GM23338 (cell line): ENCODE measurements around the gene TRIM37. TPM values are rescaled to one million over a fixed set of nuclear protein-coding genes. Genes with fewer than 3 reads are reported as not detected.

ENCODE experiments used
- ATAC-seq: fragments of 200-7000 bp; cut with Tn5 transposase; 3 replicates; pipeline ENCODE4 v1.9.1; 2020
- DNase-seq: peaks from one replicate; pipeline ENCODE4 v3.0.0-alpha.2; 2015; ENCODE audit warnings: low spot score
- H2AFZ ChIP-seq: fragments of 200-600 bp; sonication (generic); 2 replicates; pipeline ENCODE4 v1.8.0; 2016; ENCODE audit warnings: antibody characterized with exemption, mild to moderate bottlenecking, moderate library complexity
- H3F3A ChIP-seq: fragments of 200-600 bp; sonication (generic); replicated peaks from 2 replicates; pipeline ENCODE4 v1.8.0; 2017; ENCODE audit warnings: antibody characterized with exemption, mixed run types, low read depth
- H3K27ac ChIP-seq: fragments of 200-600 bp; sonication (generic); 2 replicates; pipeline ENCODE4 v1.6.1; 2016; ENCODE audit warnings: low read depth
- H3K27me3 ChIP-seq: fragments of 200-600 bp; sonication (generic); 2 replicates; pipeline ENCODE4 v1.8.0; 2016; ENCODE audit warnings: mild to moderate bottlenecking, mixed run types, moderate library complexity; ENCODE audit not compliant: insufficient read depth
- H3K36me3 ChIP-seq: fragments of 200-600 bp; sonication (generic); 2 replicates; pipeline ENCODE4 v1.8.0; 2016; ENCODE audit warnings: mild to moderate bottlenecking; ENCODE audit not compliant: insufficient read depth
- H3K4me1 ChIP-seq: fragments of 200-600 bp; sonication (generic); 2 replicates; pipeline ENCODE4 v1.8.0; 2016; ENCODE audit warnings: mild to moderate bottlenecking, moderate library complexity; ENCODE audit not compliant: insufficient read depth
- H3K4me2 ChIP-seq: fragments of 200-600 bp; sonication (generic); 2 replicates; pipeline ENCODE4 v1.7.1; 2017; ENCODE audit warnings: mixed run types
- H3K4me3 ChIP-seq: fragments of 200-600 bp; sonication (generic); 2 replicates; pipeline ENCODE4 v1.6.1; 2016; ENCODE audit warnings: mixed run types
- H3K79me2 ChIP-seq: fragments of 200-600 bp; sonication (generic); replicated peaks from 2 replicates; pipeline ENCODE4 v1.8.0; 2017; ENCODE audit warnings: mild to moderate bottlenecking; ENCODE audit not compliant: insufficient read depth
- H3K9me2 ChIP-seq: fragments of 200-600 bp; sonication (generic); 2 replicates; pipeline ENCODE4 v1.8.0; 2017; ENCODE audit not compliant: insufficient read depth
- H4K20me1 ChIP-seq: fragments of 200-600 bp; sonication (generic); replicated peaks from 2 replicates; pipeline ENCODE4 v1.8.0; 2017; ENCODE audit warnings: mild to moderate bottlenecking; ENCODE audit not compliant: insufficient read depth
- H3K27ac Mint-ChIP-seq: 2 replicates; pipeline ENCODE4 v1.8.0; 2020; ENCODE audit warnings: inconsistent platforms, mild to moderate bottlenecking, moderate library complexity, mixed read lengths
- H3K27me3 Mint-ChIP-seq: 3 replicates; pipeline ENCODE4 v1.8.0; 2022; ENCODE audit warnings: low read depth, mild to moderate bottlenecking, moderate library complexity, mixed read lengths, inconsistent platforms; ENCODE audit not compliant: insufficient read depth, poor library complexity
- H3K36me3 Mint-ChIP-seq: 3 replicates; pipeline ENCODE4 v1.8.0; 2021; ENCODE audit warnings: low read depth, mild to moderate bottlenecking, inconsistent platforms, moderate library complexity, mixed read lengths
- H3K4me1 Mint-ChIP-seq: 3 replicates; pipeline ENCODE4 v1.8.0; 2020; ENCODE audit warnings: mild to moderate bottlenecking, inconsistent platforms, mixed read lengths
- H3K4me3 Mint-ChIP-seq: 3 replicates; pipeline ENCODE4 v1.8.0; 2021; ENCODE audit warnings: moderate library complexity, mild to moderate bottlenecking, inconsistent platforms, mixed read lengths
- H3K9me3 Mint-ChIP-seq: 3 replicates; pipeline ENCODE4 v1.8.0; 2020; ENCODE audit warnings: moderate library complexity, mild to moderate bottlenecking, inconsistent platforms, mixed read lengths
- CREB1 ChIP-seq: fragments of 250-450 bp; sonication (Bioruptor Pico); IDR thresholded peaks from 2 replicates; pipeline ENCODE4 v1.5.0; 2020; ENCODE audit warnings: low read depth, mild to moderate bottlenecking, moderate library complexity
- ETS1 ChIP-seq: IDR thresholded peaks from 2 replicates; pipeline ENCODE4 v1.6.1; 2016; ENCODE audit warnings: antibody characterized with exemption
- EZH2 ChIP-seq: fragments of 200-600 bp; sonication (generic); IDR thresholded peaks from one replicate; pipeline ENCODE4 v1.8.0; 2017; ENCODE audit warnings: antibody characterized with exemption, mild to moderate bottlenecking, low read depth; ENCODE audit not compliant: unreplicated experiment
- EZH2phosphoT487 ChIP-seq: fragments of 200-600 bp; sonication (generic); IDR thresholded peaks from one replicate; pipeline ENCODE4 v1.8.1; 2018; ENCODE audit warnings: antibody characterized with exemption; ENCODE audit not compliant: unreplicated experiment
- NANOG ChIP-seq: IDR thresholded peaks from 2 replicates; pipeline ENCODE4 v1.6.1; 2016; ENCODE audit warnings: antibody characterized with exemption, borderline replicate concordance
- POLR2AphosphoS5 ChIP-seq: IDR thresholded peaks from 2 replicates; pipeline ENCODE4 v1.6.1; 2016; ENCODE audit warnings: antibody characterized with exemption, low read depth
- REST ChIP-seq: IDR thresholded peaks from one replicate; pipeline ENCODE4 v1.6.1; 2018; ENCODE audit warnings: antibody characterized with exemption; ENCODE audit not compliant: unreplicated experiment
- STAT1 ChIP-seq: IDR thresholded peaks from one replicate; pipeline ENCODE4 v1.6.1; 2016; ENCODE audit warnings: antibody characterized with exemption; ENCODE audit not compliant: unreplicated experiment
- ZNF114 ChIP-seq: fragments of 250-450 bp; sonication (Bioruptor Pico); IDR thresholded peaks from 2 replicates; pipeline ENCODE4 v1.5.0; 2020; ENCODE audit warnings: mild to moderate bottlenecking, moderate library complexity
- ZNF331 ChIP-seq: fragments of 250-450 bp; sonication (Bioruptor Pico); IDR thresholded peaks from 2 replicates; pipeline ENCODE4 v1.5.0; 2020; ENCODE audit warnings: low read depth, mild to moderate bottlenecking, moderate library complexity
- ZNF462 ChIP-seq: fragments of 250-450 bp; sonication (Bioruptor Pico); IDR thresholded peaks from 2 replicates; pipeline ENCODE4 v1.5.0; 2020; ENCODE audit warnings: mild to moderate bottlenecking, moderate library complexity
- polyA plus RNA-seq: library from polyadenylated mRNA; unstranded; fragments of >200 nt; fragmentation: Nextera tagmentation; extraction: Ambion mirVana; gene quantifications from 2 replicates; pipeline ENCODE4 v1.2.1, GENCODE V29; 2016
- total RNA-seq: library from RNA; depleted of rRNA; stranded (reverse); fragments of >200 nt; shearing (Covaris generic); gene quantifications from 2 replicates; pipeline ENCODE4 v1.2.3, GENCODE V29; 2014

Gene TRIM37
- total and polyA plus RNA-seq, 2 experiments from 2014 or later = 61.1 to 71.2 TPM

- TF ChIP-seq REST = no peak
- no peak for TF ChIP-seq CREB1 (CRISPR knock-in tag)
- TF ChIP-seq EZH2 = no peak
- TF ChIP-seq ZNF114 (CRISPR knock-in tag) = no peak
- no peak for TF ChIP-seq STAT1
Measured at GRCh38 chr17:59046192-59046591, 60.5 kb downstream of the TRIM37 start (continued).

GRCh38 chr17:59038734-59039133 lies 67.9 kb downstream of the TRIM37 start:
- DNase-seq (no peak), ATAC-seq (no peak)
- H3K4me3 Mint-ChIP-seq = no peak overlapping the region
- no peak overlapping the region for H3K4me3 ChIP-seq
- peaks cover 1% of the 10 kb centered on the region for H3K27me3 Mint-ChIP-seq
- H3K36me3 ChIP-seq = peaks cover 30% of the 10 kb centered on the region
- H3K27ac Mint-ChIP-seq = no peak overlapping the region
- no peaks in the 10 kb centered on the region; the same call in none of the 2 replicates for H4K20me1 ChIP-seq
- no peak overlapping the region for H2AFZ ChIP-seq
- no peaks in the 10 kb centered on the region for H3K27me3 ChIP-seq
- H3K4me2 ChIP-seq = no peak overlapping the region
- no peaks in the 10 kb centered on the region for H3K4me1 ChIP-seq
- H3K79me2 ChIP-seq = no peaks in the 10 kb centered on the region
- H3K36me3 Mint-ChIP-seq = peaks cover 54% of the 10 kb centered on the region
- H3F3A ChIP-seq = no peaks in the 10 kb centered on the region
- no peaks in the 10 kb centered on the region for H3K9me2 ChIP-seq
- no peaks in the 10 kb centered on the region for H3K9me3 Mint-ChIP-seq
- H3K27ac ChIP-seq = no peak overlapping the region
- no peaks in the 10 kb centered on the region for H3K4me1 Mint-ChIP-seq
- TF ChIP-seq STAT1 = no peak
- TF ChIP-seq NANOG = no peak
- no peak for TF ChIP-seq ZNF462
- no peak for TF ChIP-seq REST
- TF ChIP-seq ZNF114 (CRISPR knock-in tag) = no peak
- TF ChIP-seq ZNF331 (CRISPR knock-in tag) = no peak
- TF ChIP-seq ETS1 = no peak
- TF ChIP-seq POLR2AphosphoS5 = no peak
- TF ChIP-seq EZH2phosphoT487 = no peak
